Neural cell (in vitro differentiated cells): ENCODE measurements around the gene LZTFL1. TPM values are rescaled to one million over a fixed set of nuclear protein-coding genes. Genes with fewer than 3 reads are reported as not detected.

Experiments
- H2AFZ ChIP-seq: fragments of 200-600, 300-800 bp; sonication (generic), shearing (Covaris generic); 2 replicates; pipeline ENCODE4 v1.6.0; 2014; ENCODE audit warnings: low read depth, mild to moderate bottlenecking, antibody characterized with exemption, low read length, moderate library complexity
- H3F3A ChIP-seq: fragments of 200-600 bp; shearing (Covaris generic); 2 replicates; pipeline ENCODE4 v1.6.1; 2016; ENCODE audit warnings: mild to moderate bottlenecking, moderate library complexity, mixed read lengths, antibody characterized with exemption, low read length; ENCODE audit not compliant: insufficient read depth, poor library complexity, severe bottlenecking
- H3K27ac ChIP-seq: fragments of 200-600, 300-800 bp; sonication (generic), shearing (Covaris generic); 2 replicates; pipeline ENCODE4 v1.5.1; 2014; ENCODE audit warnings: mild to moderate bottlenecking, low read length, moderate library complexity
- H3K27me3 ChIP-seq: fragments of 300-800, 200-600 bp; sonication (generic), shearing (Covaris generic); 2 replicates; pipeline ENCODE4 v1.6.0; 2014; ENCODE audit warnings: mild to moderate bottlenecking, low read depth, low read length, moderate library complexity; ENCODE audit not compliant: insufficient read depth
- H3K36me3 ChIP-seq: fragments of 300-800, 200-600 bp; sonication (generic), shearing (Covaris generic); 2 replicates; pipeline ENCODE4 v1.5.1; 2014; ENCODE audit warnings: mild to moderate bottlenecking, antibody characterized with exemption, low read length, moderate library complexity; ENCODE audit not compliant: insufficient read depth
- H3K4me2 ChIP-seq: fragments of 300-800, 200-600 bp; sonication (generic), shearing (Covaris generic); 2 replicates; pipeline ENCODE4 v1.6.0; 2014; ENCODE audit warnings: mild to moderate bottlenecking, low read length
- H3K4me3 ChIP-seq: fragments of 300-800, 200-600 bp; sonication (generic), shearing (Covaris generic); 2 replicates; pipeline ENCODE4 v1.5.1; 2014; ENCODE audit warnings: mild to moderate bottlenecking, low read length, moderate library complexity
- H3K79me2 ChIP-seq: fragments of 200-600 bp; shearing (Covaris generic); replicated peaks from 2 replicates; pipeline ENCODE4 v1.6.0; 2014; ENCODE audit warnings: mild to moderate bottlenecking, low read length, moderate library complexity; ENCODE audit not compliant: insufficient read depth
- H3K9ac ChIP-seq: fragments of 300-800, 200-600 bp; sonication (generic), shearing (Covaris generic); 2 replicates; pipeline ENCODE4 v1.6.1; 2016; ENCODE audit warnings: mild to moderate bottlenecking, low read length, mixed read lengths
- H3K9me2 ChIP-seq: fragments of 200-600 bp; shearing (Covaris generic); 2 replicates; pipeline ENCODE4 v1.6.1; 2016; ENCODE audit warnings: mild to moderate bottlenecking, low read length, mixed read lengths; ENCODE audit not compliant: insufficient read depth
- H3K9me3 ChIP-seq: fragments of 200-600, 300-800 bp; sonication (generic), shearing (Covaris generic); 2 replicates; pipeline ENCODE4 v1.6.1; 2016; ENCODE audit warnings: mild to moderate bottlenecking, mixed run types, low read length, moderate library complexity, mixed read lengths
- H4K20me1 ChIP-seq: fragments of 200-600 bp; shearing (Covaris generic); 2 replicates; pipeline ENCODE4 v1.6.1; 2016; ENCODE audit warnings: mild to moderate bottlenecking, mixed run types; ENCODE audit not compliant: insufficient read depth
- EP300 ChIP-seq: fragments of 450-650 bp; conservative IDR thresholded peaks from 2 replicates; pipeline ENCODE4 v1.6.1; 2014; ENCODE audit warnings: antibody characterized with exemption, mild to moderate bottlenecking, moderate library complexity; ENCODE audit not compliant: poor library complexity, severe bottlenecking
- EZH2 ChIP-seq: fragments of 200-600, 300-800 bp; shearing (Covaris generic), sonication (generic); IDR thresholded peaks from 2 replicates; pipeline ENCODE4 v1.6.1; 2014; ENCODE audit warnings: antibody characterized with exemption, low read length, borderline replicate concordance, mild to moderate bottlenecking; ENCODE audit not compliant: insufficient read depth, poor library complexity, severe bottlenecking
- MXI1 ChIP-seq: fragments of 450-650 bp; conservative IDR thresholded peaks from 2 replicates; pipeline ENCODE4 v1.6.1; 2014; ENCODE audit warnings: antibody characterized with exemption, mild to moderate bottlenecking; ENCODE audit not compliant: poor library complexity, severe bottlenecking
- POLR2AphosphoS5 ChIP-seq: IDR thresholded peaks from 2 replicates; pipeline ENCODE4 v1.6.1; 2012
- RAD21 ChIP-seq: fragments of 450-650 bp; conservative IDR thresholded peaks from 2 replicates; pipeline ENCODE4 v1.6.1; 2014; ENCODE audit warnings: antibody characterized with exemption, mild to moderate bottlenecking, moderate library complexity
- SMC3 ChIP-seq: fragments of 450-650 bp; conservative IDR thresholded peaks from 2 replicates; pipeline ENCODE4 v1.6.1; 2014; ENCODE audit warnings: antibody characterized with exemption, mild to moderate bottlenecking, moderate library complexity; ENCODE audit not compliant: poor library complexity
- TAF1 ChIP-seq: IDR thresholded peaks from 2 replicates; pipeline ENCODE4 v1.6.1; 2012; ENCODE audit warnings: low read depth
- polyA plus RNA-seq: library from polyadenylated mRNA; depleted of rRNA; stranded (reverse); fragments of >200 nt; gene quantifications from 2 replicates; pipeline ENCODE4 v1.2.3, GENCODE V29; 2014
- TF ChIP-seq, protein P1 (sequence below): IDR thresholded peaks from 2 replicates; pipeline ENCODE4 v1.6.1; 2012; ENCODE audit warnings: borderline replicate concordance
- TF ChIP-seq, protein P2 (sequence below): fragments of 450-650 bp; IDR thresholded peaks from 2 replicates; pipeline ENCODE4 v1.5.1; 2014; ENCODE audit warnings: antibody characterized with exemption, mild to moderate bottlenecking, moderate library complexity; ENCODE audit not compliant: poor library complexity, severe bottlenecking

Gene LZTFL1
- polyA plus RNA-seq, 1 donor from 2014 or later = 26.8 TPM

DNA sequence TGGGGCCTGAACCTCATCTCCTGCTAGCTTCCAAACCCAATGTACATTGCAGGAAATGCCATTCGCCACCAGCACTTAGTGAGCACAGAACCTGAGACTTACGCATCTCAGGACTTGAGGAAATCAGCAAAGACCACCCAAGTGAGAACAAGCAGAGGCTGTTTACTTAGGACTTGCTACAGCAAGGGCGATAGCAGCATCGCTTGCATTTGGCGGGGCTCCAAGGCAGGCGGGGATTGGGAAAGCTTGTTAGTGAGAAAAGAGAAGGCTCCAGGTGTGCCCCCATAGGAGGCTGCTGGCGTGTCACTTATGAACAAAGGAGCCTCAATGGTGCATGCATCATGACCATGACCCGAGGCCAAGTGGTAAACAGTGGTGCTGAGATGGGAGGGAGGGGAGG is 65.3 kb downstream of the LZTFL1 start:
- TF ChIP-seq RAD21 (no peak), TAF1 (no peak), SMC3 (no peak), EP300 (no peak), POLR2AphosphoS5 (no peak), EZH2 (no peak), MXI1 (no peak)
- TF ChIP-seq, protein P1, sequence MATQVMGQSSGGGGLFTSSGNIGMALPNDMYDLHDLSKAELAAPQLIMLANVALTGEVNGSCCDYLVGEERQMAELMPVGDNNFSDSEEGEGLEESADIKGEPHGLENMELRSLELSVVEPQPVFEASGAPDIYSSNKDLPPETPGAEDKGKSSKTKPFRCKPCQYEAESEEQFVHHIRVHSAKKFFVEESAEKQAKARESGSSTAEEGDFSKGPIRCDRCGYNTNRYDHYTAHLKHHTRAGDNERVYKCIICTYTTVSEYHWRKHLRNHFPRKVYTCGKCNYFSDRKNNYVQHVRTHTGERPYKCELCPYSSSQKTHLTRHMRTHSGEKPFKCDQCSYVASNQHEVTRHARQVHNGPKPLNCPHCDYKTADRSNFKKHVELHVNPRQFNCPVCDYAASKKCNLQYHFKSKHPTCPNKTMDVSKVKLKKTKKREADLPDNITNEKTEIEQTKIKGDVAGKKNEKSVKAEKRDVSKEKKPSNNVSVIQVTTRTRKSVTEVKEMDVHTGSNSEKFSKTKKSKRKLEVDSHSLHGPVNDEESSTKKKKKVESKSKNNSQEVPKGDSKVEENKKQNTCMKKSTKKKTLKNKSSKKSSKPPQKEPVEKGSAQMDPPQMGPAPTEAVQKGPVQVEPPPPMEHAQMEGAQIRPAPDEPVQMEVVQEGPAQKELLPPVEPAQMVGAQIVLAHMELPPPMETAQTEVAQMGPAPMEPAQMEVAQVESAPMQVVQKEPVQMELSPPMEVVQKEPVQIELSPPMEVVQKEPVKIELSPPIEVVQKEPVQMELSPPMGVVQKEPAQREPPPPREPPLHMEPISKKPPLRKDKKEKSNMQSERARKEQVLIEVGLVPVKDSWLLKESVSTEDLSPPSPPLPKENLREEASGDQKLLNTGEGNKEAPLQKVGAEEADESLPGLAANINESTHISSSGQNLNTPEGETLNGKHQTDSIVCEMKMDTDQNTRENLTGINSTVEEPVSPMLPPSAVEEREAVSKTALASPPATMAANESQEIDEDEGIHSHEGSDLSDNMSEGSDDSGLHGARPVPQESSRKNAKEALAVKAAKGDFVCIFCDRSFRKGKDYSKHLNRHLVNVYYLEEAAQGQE = no peak
- TF ChIP-seq, protein P2, sequence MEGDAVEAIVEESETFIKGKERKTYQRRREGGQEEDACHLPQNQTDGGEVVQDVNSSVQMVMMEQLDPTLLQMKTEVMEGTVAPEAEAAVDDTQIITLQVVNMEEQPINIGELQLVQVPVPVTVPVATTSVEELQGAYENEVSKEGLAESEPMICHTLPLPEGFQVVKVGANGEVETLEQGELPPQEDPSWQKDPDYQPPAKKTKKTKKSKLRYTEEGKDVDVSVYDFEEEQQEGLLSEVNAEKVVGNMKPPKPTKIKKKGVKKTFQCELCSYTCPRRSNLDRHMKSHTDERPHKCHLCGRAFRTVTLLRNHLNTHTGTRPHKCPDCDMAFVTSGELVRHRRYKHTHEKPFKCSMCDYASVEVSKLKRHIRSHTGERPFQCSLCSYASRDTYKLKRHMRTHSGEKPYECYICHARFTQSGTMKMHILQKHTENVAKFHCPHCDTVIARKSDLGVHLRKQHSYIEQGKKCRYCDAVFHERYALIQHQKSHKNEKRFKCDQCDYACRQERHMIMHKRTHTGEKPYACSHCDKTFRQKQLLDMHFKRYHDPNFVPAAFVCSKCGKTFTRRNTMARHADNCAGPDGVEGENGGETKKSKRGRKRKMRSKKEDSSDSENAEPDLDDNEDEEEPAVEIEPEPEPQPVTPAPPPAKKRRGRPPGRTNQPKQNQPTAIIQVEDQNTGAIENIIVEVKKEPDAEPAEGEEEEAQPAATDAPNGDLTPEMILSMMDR = no peak

DNA sequence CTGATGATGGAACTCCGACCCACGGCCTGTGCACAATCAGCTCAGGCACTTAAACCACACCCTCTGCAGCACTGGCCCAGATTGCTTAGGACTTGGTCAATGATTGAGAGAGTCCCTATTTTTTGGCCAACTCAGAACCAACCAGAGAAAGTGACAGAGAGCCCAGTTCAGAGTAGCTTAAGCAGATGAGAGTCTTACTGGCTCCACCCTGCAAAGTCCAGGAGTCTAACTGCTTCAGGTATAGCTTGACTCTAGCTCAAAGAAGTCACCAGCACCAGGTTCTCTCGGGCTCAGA is 65.7 kb downstream of the LZTFL1 start:
- Histone ChIP-seq H4K20me1 (no peaks in the 10 kb centered on the region), H2AFZ (no peak overlapping the region), H3K9me2 (no peaks in the 10 kb centered on the region), H3K36me3 (no peaks in the 10 kb centered on the region), H3F3A (no peaks in the 10 kb centered on the region), H3K27me3 (no peaks in the 10 kb centered on the region), H3K9me3 (no peaks in the 10 kb centered on the region), H3K9ac (no peak overlapping the region), H3K27ac (no peak overlapping the region), H3K79me2 (no peaks in the 10 kb centered on the region), H3K4me2 (no peak overlapping the region), H3K4me3 (no peak overlapping the region)
- TF ChIP-seq, protein P1 = no peak
- TF ChIP-seq SMC3 (no peak), MXI1 (no peak), EZH2 (no peak), POLR2AphosphoS5 (no peak), EP300 (no peak), TAF1 (no peak), RAD21 (no peak)
- TF ChIP-seq, protein P2 = no peak

More for the DNA sequence above, 65.3 kb downstream of the LZTFL1 start:
- Histone ChIP-seq H3K4me3 (no peak overlapping the region), H3K4me2 (no peak overlapping the region), H3K36me3 (no peaks in the 10 kb centered on the region), H2AFZ (no peak overlapping the region), H4K20me1 (no peaks in the 10 kb centered on the region), H3K27me3 (no peaks in the 10 kb centered on the region), H3K9me2 (no peaks in the 10 kb centered on the region), H3K9ac (no peak overlapping the region), H3K79me2 (no peaks in the 10 kb centered on the region), H3K27ac (no peak overlapping the region), H3F3A (no peaks in the 10 kb centered on the region), H3K9me3 (no peaks in the 10 kb centered on the region)
